ENCODE measurements around the gene CADPS2.

Gene CADPS2

GRCh38 chr7:122605929-122606328, 280.3 kb downstream of the CADPS2 start:
- no peak for TF ChIP-seq CTCF (IDR thresholded peaks at IDR 0.05; ENCODE audit: low read length, missing control alignments)
- no peak for DNase-seq (ENCODE audit: low read depth)

GRCh38 chr7:122604251-122604650, 282.0 kb downstream of the CADPS2 start:
- no peak for DNase-seq (ENCODE audit: low read depth)
- H3K4me3 ChIP-seq (replicated peaks; ENCODE audit: low read depth, low read length) = no peak overlapping the region
- TF ChIP-seq CTCF (IDR thresholded peaks at IDR 0.05; ENCODE audit: low read length, missing control alignments) = no peak

More at GRCh38 chr7:122605929-122606328, 280.3 kb downstream of the CADPS2 start:
- no peak overlapping the region for H3K4me3 ChIP-seq (replicated peaks; ENCODE audit: low read depth, low read length)

GRCh38 chr7:122602800-122603199, 283.5 kb downstream of the CADPS2 start:
- DNase-seq (ENCODE audit: low read depth) = no peak
- H3K4me3 ChIP-seq (replicated peaks; ENCODE audit: low read depth, low read length) = no peak overlapping the region
- no peak for TF ChIP-seq CTCF (IDR thresholded peaks at IDR 0.05; ENCODE audit: low read length, missing control alignments)

GRCh38 chr7:122600630-122601029, 285.6 kb downstream of the CADPS2 start:
- no peak for DNase-seq (ENCODE audit: low read depth)
- TF ChIP-seq CTCF (IDR thresholded peaks at IDR 0.05; ENCODE audit: low read length, missing control alignments) = no peak

GRCh38 chr7:122600042-122600441, 286.2 kb downstream of the CADPS2 start:
- DNase-seq (ENCODE audit: low read depth) = no peak
- no peak for TF ChIP-seq CTCF (IDR thresholded peaks at IDR 0.05; ENCODE audit: low read length, missing control alignments)
- H3K4me3 ChIP-seq (replicated peaks; ENCODE audit: low read depth, low read length) = no peak overlapping the region

More at GRCh38 chr7:122600630-122601029, 285.6 kb downstream of the CADPS2 start:
- H3K4me3 ChIP-seq (replicated peaks; ENCODE audit: low read depth, low read length) = no peak overlapping the region

GRCh38 chr7:122597277-122597676, 289.0 kb downstream of the CADPS2 start:
- no peak overlapping the region for H3K4me3 ChIP-seq (replicated peaks; ENCODE audit: low read depth, low read length)
- TF ChIP-seq CTCF (IDR thresholded peaks at IDR 0.05; ENCODE audit: low read length, missing control alignments) = no peak
- DNase-seq (ENCODE audit: low read depth) = no peak

GRCh38 chr7:122595885-122596284, 290.4 kb downstream of the CADPS2 start:
- DNase-seq (ENCODE audit: low read depth) = no peak
- no peak overlapping the region for H3K4me3 ChIP-seq (replicated peaks; ENCODE audit: low read depth, low read length)
- no peak for TF ChIP-seq CTCF (IDR thresholded peaks at IDR 0.05; ENCODE audit: low read length, missing control alignments)

Data from fibroblast of pulmonary artery (primary cell).